G401.6 (cell line): ENCODE results near the gene DYNLT3.

Experiments
- FAIRE-seq: peaks from 2 replicates; lab custom pipeline; 2012; peaks lifted over from hg19 to GRCh38; lab: Jason Lieb, UNC

DYNLT3 gene

DNA sequence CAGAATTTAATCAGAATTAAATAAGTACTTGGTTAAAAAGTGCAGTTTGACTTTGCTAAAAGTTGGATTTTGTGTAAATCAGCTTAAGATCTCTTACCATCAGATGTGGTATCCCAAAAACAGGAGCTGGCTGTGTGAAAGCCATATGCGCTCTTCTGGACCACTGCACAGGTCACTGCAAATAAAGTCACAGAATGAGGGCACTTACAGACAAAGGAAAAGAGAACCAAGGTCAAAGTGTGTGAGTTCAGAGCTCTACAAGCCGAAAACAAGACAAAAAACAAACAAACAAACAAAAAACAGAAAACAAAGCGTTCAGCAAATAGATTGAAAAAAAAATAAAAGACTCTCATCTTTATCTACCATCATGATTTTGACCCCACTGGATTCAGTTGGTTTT, 6.4 kb downstream of the DYNLT3 start:
- no peak for FAIRE-seq

DNA sequence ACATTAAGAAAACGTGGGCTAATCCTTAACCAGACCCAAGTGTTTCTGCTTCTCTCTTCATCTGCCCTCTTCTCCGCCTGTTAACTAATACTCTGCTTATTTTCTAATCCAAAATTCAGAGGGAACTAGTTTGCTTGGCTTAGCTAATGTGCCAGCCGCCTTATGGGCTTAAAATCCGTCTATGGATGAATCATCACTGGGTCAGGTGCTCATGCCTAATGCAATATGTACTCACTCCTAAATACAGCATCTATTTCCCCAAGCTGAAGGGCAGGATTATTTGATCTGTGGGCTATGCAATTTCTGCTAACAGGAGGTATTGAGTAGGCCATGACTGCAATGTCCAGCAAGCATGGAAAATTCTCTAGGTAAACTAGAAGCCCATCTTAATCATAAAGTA, 12.4 kb downstream of the DYNLT3 start:
- no peak for FAIRE-seq

DNA sequence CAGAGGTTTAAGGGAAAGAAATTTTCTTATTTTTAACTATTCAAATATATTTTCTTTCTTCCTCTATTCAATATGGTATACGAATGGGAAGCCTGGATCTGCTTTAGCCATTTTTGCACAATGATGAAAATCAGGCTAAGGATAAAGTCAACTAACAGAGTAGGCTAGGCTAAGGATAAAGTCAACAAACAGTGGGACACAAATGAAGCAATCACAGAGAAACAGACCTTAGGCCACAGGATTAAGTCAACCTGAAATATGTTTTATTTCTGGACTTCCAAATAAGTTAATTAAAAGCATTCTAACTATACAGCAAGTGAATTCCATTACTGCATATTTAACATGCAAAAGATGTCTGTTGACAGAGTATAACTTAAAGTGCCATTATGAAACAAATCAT, 17.0 kb downstream of the DYNLT3 start:
- FAIRE-seq = no peak

DNA sequence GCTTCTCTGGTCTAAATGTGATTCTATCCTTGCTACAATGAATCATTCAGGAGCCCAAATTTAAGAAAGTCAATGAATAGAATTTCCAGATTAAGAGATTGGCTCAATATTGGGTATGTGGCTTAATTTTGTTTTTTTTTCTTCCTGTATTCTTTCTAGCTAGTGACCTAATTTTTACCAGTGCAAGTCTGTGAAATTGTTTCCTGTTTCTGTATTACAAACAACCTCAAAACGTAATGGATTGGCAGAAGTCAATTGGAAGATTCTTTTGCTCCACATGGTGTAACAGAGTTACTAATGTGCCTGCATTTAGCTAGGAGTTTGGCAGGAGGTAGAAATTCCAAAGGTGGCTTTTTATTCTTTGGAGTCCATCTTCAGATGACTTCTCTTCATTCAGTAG, 17.6 kb downstream of the DYNLT3 start:
- no peak for FAIRE-seq

DNA sequence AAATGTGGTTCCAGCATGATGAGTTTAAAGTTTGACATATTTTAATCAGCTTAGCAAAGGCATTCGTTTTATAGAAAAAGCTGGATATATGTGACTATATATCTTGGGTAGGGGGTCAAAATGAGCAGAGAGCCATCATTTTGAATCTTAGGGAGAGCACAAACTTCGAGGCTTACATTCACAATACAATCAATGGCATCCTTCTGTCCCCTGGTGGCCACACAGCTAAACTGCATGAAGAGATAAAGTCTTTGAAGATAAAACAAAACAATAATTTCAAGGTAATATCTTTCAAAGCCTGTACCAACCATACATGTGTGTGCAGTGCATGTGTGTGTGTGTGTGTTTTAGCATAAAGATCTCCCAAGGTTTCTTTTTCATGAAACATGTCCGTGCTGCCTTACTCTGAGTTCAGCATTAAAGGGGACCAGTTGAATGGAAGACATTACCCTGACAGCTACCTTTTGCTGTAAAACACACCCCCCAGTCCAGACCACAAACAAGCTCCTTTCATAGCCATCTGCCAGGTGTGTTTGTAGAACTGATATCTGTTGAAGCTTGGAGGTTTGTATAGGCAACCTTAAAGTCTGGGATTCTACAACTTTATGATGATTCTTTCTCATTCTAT, 22.0 kb downstream of the DYNLT3 start:
- no peak for FAIRE-seq

DNA sequence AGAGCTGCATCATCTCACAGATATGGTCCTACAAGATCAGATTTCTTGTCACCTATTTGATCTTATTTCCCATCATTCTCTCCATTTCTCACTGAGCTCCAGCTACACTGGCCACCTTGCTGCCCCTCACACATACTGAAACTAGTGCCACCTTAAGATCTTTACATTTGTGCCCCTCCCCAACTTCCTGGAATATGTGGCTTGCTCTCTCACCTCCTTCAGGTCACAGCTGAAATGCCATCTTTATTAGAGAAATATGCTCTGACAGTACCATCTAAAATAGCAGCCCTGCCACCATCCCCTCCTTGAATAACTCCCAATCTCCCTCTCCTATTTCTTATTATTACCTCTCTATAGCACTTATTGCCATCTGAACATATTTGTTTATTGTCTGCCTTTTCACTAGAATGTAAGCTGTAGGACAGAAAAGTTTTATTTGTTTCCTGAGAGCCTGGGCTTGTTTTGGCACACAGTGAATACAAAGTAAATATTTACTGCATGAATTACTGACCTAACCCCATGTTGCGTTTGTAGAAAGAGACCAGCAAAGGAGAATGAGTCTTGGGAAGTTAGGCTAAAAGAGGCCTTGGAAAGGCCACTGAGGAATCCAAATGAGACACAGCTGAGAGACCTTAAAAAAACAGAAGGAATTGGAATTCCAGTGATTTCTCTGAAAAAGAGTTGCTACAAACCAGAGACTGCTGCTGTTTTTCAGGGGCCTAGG, 22.7 kb downstream of the DYNLT3 start:
- no peak for FAIRE-seq

DNA sequence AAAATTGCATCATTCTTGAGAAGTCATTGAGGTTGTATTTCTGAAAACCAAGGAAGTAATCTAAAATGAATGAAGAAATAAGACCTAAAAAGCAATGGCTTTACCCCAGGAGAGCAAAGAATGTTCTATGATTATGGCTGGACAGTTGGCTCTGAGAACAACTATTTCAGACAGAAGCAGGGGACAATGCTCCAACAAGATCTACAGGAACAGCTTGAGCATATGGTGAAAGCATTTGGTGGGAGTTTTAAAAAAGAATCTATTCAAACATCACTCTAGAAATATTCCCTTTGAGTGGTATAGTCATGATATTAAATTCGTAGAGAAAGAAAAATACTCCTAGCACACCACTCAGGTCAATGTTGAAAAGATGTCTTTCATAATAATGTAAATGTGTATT, 26.7 kb downstream of the DYNLT3 start:
- no peak for FAIRE-seq

DNA sequence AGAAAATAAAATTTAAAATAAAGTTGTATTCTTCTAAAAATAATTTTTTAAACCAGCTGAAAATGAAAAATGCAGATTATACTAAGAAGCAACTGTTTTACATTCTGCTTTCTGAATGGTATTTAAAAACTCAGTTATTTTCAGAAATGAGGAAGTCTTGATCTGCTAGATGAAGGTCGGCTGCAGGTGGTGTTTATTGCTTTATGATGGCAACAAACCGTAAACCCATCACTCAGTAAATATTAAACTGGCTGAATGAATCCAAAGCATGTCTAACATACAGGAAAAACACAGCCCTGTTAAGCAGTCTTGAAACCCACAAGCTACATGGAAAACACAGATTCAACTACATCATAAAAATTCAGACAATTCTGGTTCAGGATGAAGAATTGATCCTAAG, 29.3 kb downstream of the DYNLT3 start:
- no peak for FAIRE-seq

DNA sequence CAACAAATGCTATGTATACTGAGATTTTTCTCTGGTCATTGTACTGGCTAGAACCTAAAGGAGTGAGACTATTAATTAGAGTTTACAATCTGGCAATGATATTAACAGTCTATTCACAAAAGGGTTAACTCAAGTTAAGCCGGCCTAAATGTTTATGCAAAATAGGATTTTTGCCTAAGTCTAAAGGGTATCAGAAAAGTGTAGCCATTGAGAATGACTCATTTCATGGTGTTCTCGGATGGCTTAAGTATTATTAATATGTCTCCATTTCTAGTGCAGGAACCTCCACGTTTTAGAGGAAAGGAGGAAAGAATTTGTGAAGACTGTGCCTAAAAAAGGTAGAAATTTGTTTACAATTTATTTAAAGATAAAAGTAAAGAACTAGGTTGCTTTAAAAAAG, 29.8 kb downstream of the DYNLT3 start:
- FAIRE-seq = no peak

DNA sequence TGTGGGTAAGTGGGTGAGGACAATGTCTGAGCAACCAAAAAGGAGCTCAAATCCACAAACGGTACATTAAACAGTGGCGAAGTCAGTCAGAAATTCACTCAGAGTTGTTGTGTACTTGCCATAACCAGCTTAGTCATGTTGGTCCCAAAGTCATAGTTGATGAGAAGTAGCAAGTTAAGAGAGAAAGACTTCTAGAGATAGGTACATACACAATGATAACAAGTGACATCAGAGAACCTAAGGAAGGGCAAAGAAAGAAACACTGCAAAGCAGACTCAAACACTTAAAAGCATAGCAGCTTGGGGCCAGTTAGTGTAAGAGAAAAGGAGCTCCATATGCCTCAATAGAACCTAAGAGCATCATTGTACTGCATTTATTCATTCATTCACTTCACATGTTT, 30.2 kb downstream of the DYNLT3 start:
- FAIRE-seq = no peak

DNA sequence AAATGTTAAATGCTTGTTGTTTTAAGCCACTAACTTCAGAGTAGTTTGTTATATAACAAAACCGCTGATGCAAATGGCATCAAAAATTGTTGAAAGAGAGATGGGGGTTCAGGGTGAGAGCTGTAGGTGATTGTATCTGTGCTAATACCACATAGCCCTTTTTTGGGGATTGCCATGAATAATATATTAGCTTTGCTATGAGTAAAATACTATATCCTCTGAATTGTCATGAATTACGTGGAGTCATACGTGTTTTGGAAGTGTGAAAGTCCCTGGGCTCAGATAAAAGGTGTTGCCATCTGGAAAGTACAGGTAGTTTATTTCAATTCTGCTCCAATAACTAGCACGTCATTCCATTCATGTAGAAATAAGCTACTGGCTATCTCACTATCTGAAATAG, 30.6 kb downstream of the DYNLT3 start:
- no peak for FAIRE-seq

DNA sequence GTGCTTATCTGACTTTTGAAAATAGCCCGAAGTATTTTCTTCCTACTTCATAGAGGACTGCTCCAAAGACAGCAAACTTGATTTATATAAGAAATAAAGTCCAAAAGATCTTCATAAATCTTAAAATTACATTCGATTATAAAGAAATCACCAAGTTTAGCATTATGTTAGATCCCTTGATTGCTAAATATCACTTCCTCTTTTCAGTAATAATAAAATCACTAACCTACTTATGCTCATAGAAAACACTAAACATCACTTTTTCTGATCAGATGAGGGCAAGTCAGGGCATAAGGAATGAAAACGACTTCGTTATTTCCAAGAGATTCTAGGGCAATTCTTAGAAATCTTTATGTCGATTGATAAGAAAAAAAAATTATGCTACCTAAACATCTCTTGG, 32.0 kb downstream of the DYNLT3 start:
- FAIRE-seq = no peak

DNA sequence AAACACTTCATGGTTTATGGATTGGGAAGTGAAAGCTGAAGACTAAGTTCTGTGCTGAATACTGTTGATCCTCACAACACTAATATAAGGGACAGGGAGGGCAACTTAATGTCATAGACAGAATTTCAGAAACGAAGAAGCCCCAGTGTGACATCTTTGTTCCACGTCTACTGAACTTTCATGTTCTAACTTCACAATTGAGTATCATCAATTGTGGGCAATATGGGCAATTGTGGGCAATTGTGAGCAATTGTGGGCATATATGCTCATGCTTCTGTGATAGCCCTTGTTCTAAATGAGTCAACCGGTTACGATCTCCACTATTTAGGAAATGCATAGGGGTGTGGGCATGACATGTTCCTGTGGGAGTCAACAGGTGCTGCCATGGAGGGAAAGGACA, 33.8 kb downstream of the DYNLT3 start:
- FAIRE-seq = no peak

DNA sequence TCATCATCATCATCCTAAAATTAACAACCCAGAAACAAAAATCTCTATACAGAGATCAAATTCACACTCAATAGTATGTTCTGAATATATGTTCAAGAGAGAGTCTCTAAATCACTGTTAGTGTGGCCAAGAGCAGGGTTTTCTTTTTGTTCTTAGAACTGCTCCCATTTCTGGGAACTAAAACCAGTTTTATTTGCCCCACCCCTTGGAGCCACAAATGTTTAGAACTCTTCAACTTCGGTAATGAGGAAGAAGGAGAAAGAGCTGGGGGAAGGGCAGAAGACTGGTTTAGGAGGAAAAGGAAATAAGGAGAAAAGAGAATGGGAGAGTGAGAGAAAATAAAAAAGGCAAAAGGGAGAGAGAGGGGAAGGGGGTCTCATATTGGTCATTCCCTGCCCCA, 35.3 kb downstream of the DYNLT3 start:
- no peak for FAIRE-seq

DNA sequence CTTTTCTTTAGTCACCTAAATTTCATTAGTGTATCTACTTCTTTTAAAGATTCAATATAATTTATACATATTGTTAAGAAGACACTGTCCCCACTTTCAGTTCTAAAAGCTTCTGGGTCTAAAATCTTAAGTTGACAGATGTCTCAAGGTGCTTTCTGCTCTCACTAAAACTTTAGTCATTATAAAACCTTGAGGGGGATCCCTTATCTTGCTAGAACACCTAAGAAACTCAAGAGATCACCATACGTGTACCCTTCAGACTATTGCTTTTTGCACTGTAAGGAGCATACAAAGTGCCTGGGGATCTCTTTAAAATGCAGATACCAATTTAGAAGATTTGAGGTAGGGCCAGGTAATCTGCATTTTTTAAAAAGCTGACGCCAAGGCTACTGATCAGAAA, 37.4 kb downstream of the DYNLT3 start:
- FAIRE-seq = no peak

DNA sequence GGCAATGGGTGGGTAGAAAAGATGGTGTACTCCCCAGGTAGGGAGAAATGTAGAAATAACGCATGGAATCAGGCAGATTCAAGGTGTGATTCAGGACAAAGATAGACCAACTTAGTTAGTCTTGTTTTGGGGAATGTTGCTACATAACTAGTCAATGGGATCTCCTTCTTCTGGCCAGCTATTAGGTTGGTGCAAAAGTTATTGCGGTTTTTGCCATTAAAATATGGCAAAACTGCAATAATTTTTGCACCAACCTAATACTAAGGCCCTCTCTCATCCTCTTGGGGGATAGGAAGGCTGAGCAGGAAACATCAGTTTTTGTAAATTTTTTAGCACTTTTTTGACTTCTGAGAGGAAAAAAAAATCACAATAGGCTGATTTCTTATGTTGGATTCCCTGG, 44.3 kb downstream of the DYNLT3 start:
- FAIRE-seq = no peak

DNA sequence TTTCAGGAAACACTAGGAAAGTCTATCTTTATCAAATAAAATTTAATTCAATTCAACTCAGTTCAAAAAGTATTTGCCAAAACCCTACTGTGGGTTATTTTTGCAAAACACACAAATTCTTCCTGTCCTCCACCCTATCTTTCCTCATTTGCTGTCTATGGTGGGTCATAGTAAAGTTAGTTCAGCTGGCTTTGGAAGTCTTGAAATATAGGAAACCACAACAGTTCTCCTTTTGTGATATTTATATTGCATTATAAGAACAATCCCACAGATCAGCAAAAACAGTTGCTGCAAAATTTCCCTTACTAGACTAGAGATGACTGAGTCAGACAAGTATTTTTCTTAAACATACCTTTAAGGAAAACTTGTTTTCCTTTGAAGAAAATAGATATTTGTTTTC, 45.3 kb downstream of the DYNLT3 start:
- no peak for FAIRE-seq

DNA sequence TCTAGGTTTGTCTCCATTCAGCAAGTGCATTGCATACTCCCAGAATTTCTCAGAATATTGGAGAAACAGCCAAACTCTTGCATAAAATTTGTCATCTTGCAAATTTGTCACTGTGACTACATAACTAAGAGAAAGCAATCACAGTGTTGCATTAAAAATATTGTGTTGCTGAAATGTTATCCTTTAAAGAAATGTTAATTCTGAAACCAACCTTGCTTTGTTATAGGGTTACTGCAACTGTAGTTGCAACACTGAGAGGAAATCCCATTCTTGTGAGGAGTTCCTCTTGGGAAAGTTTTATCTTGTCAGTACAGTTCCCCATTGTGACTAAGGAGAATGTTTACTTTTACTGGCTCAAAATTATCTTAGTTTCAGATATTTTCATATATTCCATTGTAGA, 46.7 kb downstream of the DYNLT3 start:
- FAIRE-seq = no peak

DNA sequence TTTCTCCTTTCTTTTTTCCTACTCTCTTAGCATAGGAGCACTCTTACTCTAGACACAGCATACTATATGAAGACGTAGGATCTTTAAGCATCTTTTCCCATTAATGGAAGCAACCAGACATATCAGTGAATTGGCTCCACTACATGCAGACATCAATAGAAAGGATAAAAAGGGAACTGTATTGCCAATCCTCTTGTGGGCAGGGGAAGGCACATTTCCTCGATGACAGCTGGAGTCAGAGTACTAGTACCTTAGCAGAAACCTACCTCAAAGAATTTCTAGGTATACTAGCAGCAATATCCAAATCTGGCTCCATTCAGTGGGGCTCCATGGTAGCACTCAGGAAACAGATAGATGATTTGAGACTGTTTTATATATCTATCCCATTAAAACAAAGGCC, 47.4 kb downstream of the DYNLT3 start:
- no peak for FAIRE-seq

DNA sequence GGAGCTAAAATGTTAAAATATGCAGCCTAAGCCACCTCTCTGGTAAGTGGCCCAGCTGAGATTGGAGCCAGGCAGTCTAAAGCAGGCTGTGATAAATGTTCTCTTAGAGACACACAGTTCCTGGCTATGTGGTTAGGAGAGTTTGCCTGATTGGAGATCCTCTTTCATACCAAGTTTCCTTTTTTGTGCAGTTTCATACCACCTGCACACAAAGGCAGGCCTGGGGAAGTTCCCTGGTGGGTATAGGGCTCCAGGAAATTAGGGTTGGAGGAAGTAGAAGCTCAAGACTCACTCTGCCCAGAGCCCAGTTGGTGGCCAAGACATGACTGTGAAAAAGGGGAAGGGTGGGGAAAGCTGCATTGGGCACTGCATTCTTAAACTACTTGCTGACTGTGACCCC, 50.6 kb downstream of the DYNLT3 start:
- FAIRE-seq = no peak

DNA sequence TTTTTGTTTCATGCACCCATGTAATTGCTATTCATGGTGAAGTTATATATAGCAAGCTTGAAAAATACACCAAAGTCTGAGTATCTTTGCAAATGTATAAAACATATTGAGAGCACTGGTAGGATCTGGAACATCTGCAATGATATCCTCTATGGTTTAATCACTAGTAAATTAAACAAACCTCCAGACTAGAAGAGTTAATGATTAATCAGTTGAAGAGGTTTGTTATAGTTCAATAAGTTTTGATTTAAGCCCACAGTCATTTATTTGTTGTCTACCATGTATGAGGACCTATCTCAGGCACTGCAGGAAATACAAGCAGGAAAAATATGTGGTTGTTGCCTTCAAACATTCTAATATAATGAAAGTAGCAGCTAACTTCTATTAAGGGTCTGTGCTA, 51.1 kb downstream of the DYNLT3 start:
- FAIRE-seq = no peak
